ENCODE results near the gene ADORA2B.

- TF ChIP-seq, protein P1, sequence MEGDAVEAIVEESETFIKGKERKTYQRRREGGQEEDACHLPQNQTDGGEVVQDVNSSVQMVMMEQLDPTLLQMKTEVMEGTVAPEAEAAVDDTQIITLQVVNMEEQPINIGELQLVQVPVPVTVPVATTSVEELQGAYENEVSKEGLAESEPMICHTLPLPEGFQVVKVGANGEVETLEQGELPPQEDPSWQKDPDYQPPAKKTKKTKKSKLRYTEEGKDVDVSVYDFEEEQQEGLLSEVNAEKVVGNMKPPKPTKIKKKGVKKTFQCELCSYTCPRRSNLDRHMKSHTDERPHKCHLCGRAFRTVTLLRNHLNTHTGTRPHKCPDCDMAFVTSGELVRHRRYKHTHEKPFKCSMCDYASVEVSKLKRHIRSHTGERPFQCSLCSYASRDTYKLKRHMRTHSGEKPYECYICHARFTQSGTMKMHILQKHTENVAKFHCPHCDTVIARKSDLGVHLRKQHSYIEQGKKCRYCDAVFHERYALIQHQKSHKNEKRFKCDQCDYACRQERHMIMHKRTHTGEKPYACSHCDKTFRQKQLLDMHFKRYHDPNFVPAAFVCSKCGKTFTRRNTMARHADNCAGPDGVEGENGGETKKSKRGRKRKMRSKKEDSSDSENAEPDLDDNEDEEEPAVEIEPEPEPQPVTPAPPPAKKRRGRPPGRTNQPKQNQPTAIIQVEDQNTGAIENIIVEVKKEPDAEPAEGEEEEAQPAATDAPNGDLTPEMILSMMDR (IDR thresholded peaks at IDR 0.05; ENCODE audit: low read depth, low read length, poor library complexity, severe bottlenecking) = no peak
- TF ChIP-seq EZH2phosphoT487 (IDR thresholded peaks at IDR 0.05; ENCODE audit: borderline replicate concordance, low read length) = no peak
Observed at GRCh38 chr17:15965528-15965927, 20.6 kb downstream of the ADORA2B start.
